Fibroblast of pulmonary artery (primary cell): ENCODE results near the gene C1QTNF6.

Experiments
- DNase-seq: peaks from one replicate; pipeline ENCODE4 v3.0.0-alpha.2; 2010; ENCODE audit warnings: low read depth
- H3K4me3 ChIP-seq: replicated peaks from 2 replicates; pipeline ENCODE4 v1.5.1; 2011; ENCODE audit warnings: low read depth, mild to moderate bottlenecking, control low read depth, low read length, moderate library complexity
- CTCF ChIP-seq: IDR thresholded peaks from 2 replicates; pipeline ENCODE4 v1.5.1; 2011; ENCODE audit warnings: mild to moderate bottlenecking, control low read depth, low read length, inconsistent platforms; ENCODE audit errors: missing control alignments

Gene C1QTNF6

GRCh38 chr22:37210041-37210803, 22.2 kb upstream of the C1QTNF6 start:
- DNase-seq: no peak
- no peak for TF ChIP-seq CTCF
- no peak overlapping the region for H3K4me3 ChIP-seq

DNA sequence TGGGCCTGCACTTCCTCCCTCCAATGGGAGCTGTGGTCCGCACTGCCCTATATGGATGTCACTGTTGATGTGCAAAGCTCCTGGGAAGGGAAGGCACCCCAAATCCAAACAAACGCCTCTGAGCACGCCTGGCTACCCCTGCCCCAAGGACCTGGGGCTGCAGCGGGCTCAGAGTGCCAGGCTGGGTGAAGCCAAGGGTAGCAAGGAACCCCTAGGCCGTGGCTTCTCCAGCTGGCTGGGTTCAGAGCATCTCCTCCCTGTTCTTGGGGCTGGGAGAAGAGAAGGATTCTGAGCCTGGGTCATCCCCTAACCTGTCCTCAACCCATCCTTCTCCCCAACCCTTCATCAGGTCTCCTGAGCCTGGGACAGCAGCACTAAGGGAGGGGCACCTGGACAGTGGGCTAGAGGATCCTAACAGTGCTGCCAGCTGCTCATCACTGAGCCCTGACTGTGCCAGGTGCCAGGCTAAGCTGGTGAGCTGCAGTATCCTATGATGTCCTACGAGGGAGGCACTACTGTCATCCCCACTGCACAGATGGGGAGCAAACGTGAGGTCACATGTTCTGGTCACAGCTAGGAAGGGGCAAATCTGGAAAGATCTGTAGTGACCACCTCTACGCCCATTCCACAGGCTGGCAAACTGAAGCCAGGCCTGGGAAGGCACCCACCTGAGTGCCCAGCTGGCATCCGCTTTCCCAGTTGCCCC, 21.2 kb upstream of the C1QTNF6 start:
- no peak for TF ChIP-seq CTCF
- DNase-seq: no peak
- no peak overlapping the region for H3K4me3 ChIP-seq

GRCh38 chr22:37208401-37209139, 20.5 kb upstream of the C1QTNF6 start:
- H3K4me3 ChIP-seq: no peak overlapping the region
- DNase-seq: no peak
- no peak for TF ChIP-seq CTCF

- TF ChIP-seq CTCF: no peak
- no peak overlapping the region for H3K4me3 ChIP-seq
- no peak for DNase-seq
Observed at GRCh38 chr22:37207981-37208380, 19.9 kb upstream of the C1QTNF6 start.

GRCh38 chr22:37206841-37207821, 19.1 kb upstream of the C1QTNF6 start:
- no peak for DNase-seq
- TF ChIP-seq CTCF: no peak
- no peak overlapping the region for H3K4me3 ChIP-seq
